ENCODE results near the gene SLC25A2.
A peak's percentile ranks its signal among the peaks of the same experiment; 100 is the strongest.
"Not testable (repeated sequence)": the region's sequence is repeated elsewhere in the genome, so short reads cannot be mapped to it uniquely, and the experiment has no call there.

Gene SLC25A2

DNA sequence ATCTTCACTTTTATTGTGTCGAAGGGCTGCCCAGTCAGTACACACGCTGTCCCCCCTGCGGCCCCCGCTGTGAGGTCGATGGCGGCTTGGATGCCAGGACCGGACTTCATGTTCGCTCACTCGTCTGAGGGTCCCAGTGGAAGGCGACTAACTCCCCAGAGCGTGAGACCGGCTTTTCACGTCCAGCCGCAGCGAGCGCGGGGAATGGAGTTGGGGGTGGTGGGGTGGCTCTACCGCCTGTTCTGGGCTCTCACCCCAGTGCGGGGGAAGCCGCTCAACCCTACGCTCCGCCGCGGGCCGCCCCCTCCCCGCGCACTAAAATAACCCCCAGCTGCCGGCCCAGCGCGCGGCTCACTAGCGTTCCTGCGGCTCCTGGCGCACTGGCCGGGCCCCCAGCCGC, at the start of gene SLC25A2:
TSS of gene SLC25A2 (minus strand) at position 294 of the 400 bp plus-strand sequence. CDS start at position 110, 184 bp downstream.
- Mint-ChIP-seq H3K36me3 (ENCODE audit: low read depth) (peaks cover 36% of the 10 kb centered on the region), H3K4me1 (ENCODE audit: low read depth) (no peaks in the 10 kb centered on the region), H3K27ac (no peak within 1 kb of the TSS), H3K9me3 (peaks cover 43% of the 10 kb centered on the region), H3K27me3 (no peaks in the 10 kb centered on the region), H3K4me3 (no peak within 1 kb of the TSS)

DNA sequence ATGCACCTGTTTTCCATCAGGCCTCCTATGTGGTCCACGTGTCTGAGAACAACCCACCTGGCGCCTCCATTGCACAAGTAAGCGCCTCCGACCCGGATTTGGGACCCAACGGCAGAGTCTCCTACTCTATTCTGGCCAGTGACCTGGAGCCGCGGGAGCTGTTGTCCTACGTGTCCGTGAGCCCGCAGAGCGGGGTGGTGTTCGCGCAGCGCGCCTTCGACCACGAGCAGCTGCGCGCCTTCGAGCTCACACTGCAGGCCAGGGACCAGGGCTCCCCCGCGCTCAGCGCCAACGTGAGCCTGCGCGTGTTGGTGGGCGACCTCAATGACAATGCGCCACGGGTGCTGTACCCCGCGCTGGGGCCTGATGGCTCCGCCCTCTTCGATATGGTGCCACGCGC, 47.7 kb upstream of the SLC25A2 start:
- H3K9me3 Mint-ChIP-seq: peaks cover 30% of the 10 kb centered on the region
- no peaks in the 10 kb centered on the region for H3K4me1 Mint-ChIP-seq (ENCODE audit: low read depth)
- H3K4me3 Mint-ChIP-seq: no peak overlapping the region
- H3K36me3 Mint-ChIP-seq (ENCODE audit: low read depth): peaks cover 20% of the 10 kb centered on the region
- peaks cover 80% of the 10 kb centered on the region for H3K27me3 Mint-ChIP-seq
- no peak overlapping the region for H3K27ac Mint-ChIP-seq

- Mint-ChIP-seq H3K36me3 (ENCODE audit: low read depth) (peaks cover 23% of the 10 kb centered on the region), H3K4me1 (ENCODE audit: low read depth) (no peaks in the 10 kb centered on the region), H3K27ac (no peak within 1 kb of the TSS), H3K4me3 (no peak within 1 kb of the TSS), H3K9me3 (peaks cover 29% of the 10 kb centered on the region), H3K27me3 (peaks cover 77% of the 10 kb centered on the region)
Measured at GRCh38 chr5:141349917-141350619, 46.2 kb upstream of the SLC25A2 start, which contains the start of gene PCDHGB1. Gene PCDHGB1, plus strand, starts transcription at chr5:141350099. Its CDS starts 162 bp downstream, at chr5:141350261.

DNA sequence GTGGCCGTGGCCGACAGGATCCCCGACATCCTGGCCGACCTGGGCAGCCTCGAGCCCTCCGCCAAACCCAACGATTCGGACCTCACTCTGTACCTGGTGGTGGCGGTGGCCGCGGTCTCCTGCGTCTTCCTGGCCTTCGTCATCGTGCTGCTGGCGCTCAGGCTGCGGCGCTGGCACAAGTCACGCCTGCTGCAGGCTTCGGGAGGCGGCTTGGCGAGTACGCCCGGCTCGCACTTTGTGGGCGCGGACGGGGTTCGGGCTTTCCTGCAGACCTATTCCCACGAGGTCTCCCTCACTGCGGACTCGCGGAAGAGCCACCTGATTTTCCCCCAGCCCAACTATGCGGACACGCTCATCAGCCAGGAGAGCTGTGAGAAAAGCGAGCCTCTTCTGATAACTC, 42.2 kb upstream of the SLC25A2 start:
- H3K27me3 Mint-ChIP-seq: peaks cover 84% of the 10 kb centered on the region
- H3K27ac Mint-ChIP-seq; H3K4me3 Mint-ChIP-seq; H3K4me1 Mint-ChIP-seq (ENCODE audit: low read depth): not testable (repeated sequence)
- H3K36me3 Mint-ChIP-seq (ENCODE audit: low read depth): peaks cover 21% of the 10 kb centered on the region
- peaks cover 38% of the 10 kb centered on the region for H3K9me3 Mint-ChIP-seq

- Mint-ChIP-seq H3K9me3 (peaks cover 35% of the 10 kb centered on the region), H3K27me3 (peaks cover 81% of the 10 kb centered on the region), H3K27ac (no peak overlapping the region), H3K36me3 (ENCODE audit: low read depth) (peaks cover 20% of the 10 kb centered on the region), H3K4me3 (no peak overlapping the region), H3K4me1 (ENCODE audit: low read depth) (no peaks in the 10 kb centered on the region)
Measured at GRCh38 chr5:141345327-141345726, 41.5 kb upstream of the SLC25A2 start.

GRCh38 chr5:141343953-141344463, 40.2 kb upstream of the SLC25A2 start:
- H3K27me3 Mint-ChIP-seq: peaks cover 81% of the 10 kb centered on the region
- H3K27ac Mint-ChIP-seq: no peak overlapping the region
- H3K36me3 Mint-ChIP-seq (ENCODE audit: low read depth): peaks cover 22% of the 10 kb centered on the region
- H3K4me3 Mint-ChIP-seq: peak overlapping the region; percentile 39
- H3K9me3 Mint-ChIP-seq: peaks cover 38% of the 10 kb centered on the region
- H3K4me1 Mint-ChIP-seq (ENCODE audit: low read depth): no peaks in the 10 kb centered on the region

DNA sequence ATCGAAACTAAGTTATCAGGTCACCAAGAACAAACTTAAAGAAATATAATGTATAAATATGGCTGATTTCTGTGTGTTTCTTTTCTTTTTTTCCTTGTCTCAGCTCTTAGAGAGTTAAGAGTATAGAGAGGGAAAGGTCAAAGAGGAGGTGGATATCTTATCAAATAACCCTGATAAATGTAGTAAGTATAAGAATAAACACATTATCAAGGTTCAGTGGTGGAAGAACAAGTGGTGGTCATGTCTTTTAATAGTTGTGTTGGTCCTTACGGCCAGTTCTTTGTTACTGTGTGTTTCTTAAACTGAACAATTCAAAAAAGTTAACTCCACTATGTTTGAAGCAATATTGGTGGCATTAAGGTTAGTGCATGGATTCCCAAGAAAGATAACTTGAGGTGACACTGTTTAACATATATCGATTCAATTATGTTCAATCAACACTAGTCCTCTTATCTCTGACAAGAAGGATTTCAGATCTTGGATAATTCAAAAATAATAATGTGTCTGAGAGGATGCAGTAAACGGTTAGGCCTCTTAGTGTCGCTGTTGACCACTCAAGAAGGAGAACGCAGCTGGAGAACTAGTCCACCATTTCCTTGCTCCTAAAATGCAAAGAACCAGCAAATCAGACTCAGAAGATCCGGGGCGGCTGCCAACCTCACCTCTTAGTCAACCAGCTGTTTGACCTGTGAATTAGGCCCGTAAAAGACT, 39.5 kb upstream of the SLC25A2 start, which contains the start of gene PCDHGA3:
TSS of gene PCDHGA3 (plus strand) at position 588 of the 711 bp plus-strand sequence. CDS start 205 bp downstream, outside the sequence.
- H3K36me3 Mint-ChIP-seq (ENCODE audit: low read depth): peaks cover 26% of the 10 kb centered on the region
- H3K27ac Mint-ChIP-seq: no peak within 1 kb of the TSS
- peaks cover 81% of the 10 kb centered on the region for H3K27me3 Mint-ChIP-seq
- no peaks in the 10 kb centered on the region for H3K4me1 Mint-ChIP-seq (ENCODE audit: low read depth)
- peak within 1 kb of the TSS; percentile 39 for H3K4me3 Mint-ChIP-seq
- H3K9me3 Mint-ChIP-seq: peaks cover 34% of the 10 kb centered on the region

- no peak overlapping the region for H3K4me3 Mint-ChIP-seq
- H3K36me3 Mint-ChIP-seq (ENCODE audit: low read depth): peaks cover 32% of the 10 kb centered on the region
- no peak overlapping the region for H3K27ac Mint-ChIP-seq
- H3K27me3 Mint-ChIP-seq: peaks cover 83% of the 10 kb centered on the region
- peaks cover 40% of the 10 kb centered on the region for H3K9me3 Mint-ChIP-seq
- no peaks in the 10 kb centered on the region for H3K4me1 Mint-ChIP-seq (ENCODE audit: low read depth)
Measured at GRCh38 chr5:141342773-141343172, 38.9 kb upstream of the SLC25A2 start.

DNA sequence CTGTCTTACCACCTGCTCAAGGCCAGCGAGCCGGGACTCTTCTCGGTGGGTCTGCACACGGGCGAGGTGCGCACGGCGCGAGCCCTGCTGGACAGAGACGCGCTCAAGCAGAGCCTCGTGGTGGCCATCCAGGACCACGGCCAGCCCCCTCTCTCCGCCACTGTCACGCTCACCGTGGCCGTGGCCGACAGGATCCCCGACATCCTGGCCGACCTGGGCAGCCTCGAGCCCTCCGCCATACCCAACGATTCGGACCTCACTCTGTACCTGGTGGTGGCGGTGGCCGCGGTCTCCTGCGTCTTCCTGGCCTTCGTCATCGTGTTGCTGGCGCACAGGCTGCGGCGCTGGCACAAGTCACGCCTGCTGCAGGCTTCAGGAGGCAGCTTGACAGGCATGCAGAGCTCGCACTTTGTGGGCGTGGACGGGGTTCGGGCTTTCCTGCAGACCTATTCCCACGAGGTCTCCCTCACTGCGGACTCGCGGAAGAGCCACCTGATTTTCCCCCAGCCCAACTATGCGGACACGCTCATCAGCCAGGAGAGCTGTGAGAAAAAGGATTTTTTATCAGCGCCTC, 37.0 kb upstream of the SLC25A2 start:
- peaks cover 39% of the 10 kb centered on the region for H3K9me3 Mint-ChIP-seq
- H3K36me3 Mint-ChIP-seq (ENCODE audit: low read depth): peaks cover 31% of the 10 kb centered on the region
- H3K4me3 Mint-ChIP-seq; H3K27ac Mint-ChIP-seq; H3K4me1 Mint-ChIP-seq (ENCODE audit: low read depth): not testable (repeated sequence)
- peaks cover 87% of the 10 kb centered on the region for H3K27me3 Mint-ChIP-seq

GRCh38 chr5:141338538-141339306, 34.9 kb upstream of the SLC25A2 start, which contains the start of gene PCDHGA2:
Gene PCDHGA2, plus strand, starts transcription at chr5:141338760.
- peaks cover 94% of the 10 kb centered on the region for H3K27me3 Mint-ChIP-seq
- H3K36me3 Mint-ChIP-seq (ENCODE audit: low read depth): peaks cover 28% of the 10 kb centered on the region
- H3K4me3 Mint-ChIP-seq: no peak within 1 kb of the TSS
- no peak within 1 kb of the TSS for H3K27ac Mint-ChIP-seq
- H3K9me3 Mint-ChIP-seq: peaks cover 42% of the 10 kb centered on the region
- H3K4me1 Mint-ChIP-seq (ENCODE audit: low read depth): no peaks in the 10 kb centered on the region

DNA sequence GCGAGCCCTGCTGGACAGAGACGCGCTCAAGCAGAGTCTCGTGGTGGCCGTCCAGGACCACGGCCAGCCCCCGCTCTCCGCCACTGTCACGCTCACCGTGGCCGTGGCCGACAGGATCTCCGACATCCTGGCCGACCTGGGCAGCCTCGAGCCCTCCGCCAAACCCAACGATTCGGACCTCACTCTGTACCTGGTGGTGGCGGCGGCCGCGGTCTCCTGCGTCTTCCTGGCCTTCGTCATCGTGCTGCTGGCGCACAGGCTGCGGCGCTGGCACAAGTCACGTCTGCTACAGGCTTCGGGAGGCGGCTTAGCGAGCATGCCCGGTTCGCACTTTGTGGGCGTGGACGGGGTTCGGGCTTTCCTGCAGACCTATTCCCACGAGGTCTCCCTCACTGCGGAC, 28.7 kb upstream of the SLC25A2 start:
- Mint-ChIP-seq H3K27me3 (peaks cover 89% of the 10 kb centered on the region), H3K9me3 (peaks cover 33% of the 10 kb centered on the region), H3K36me3 (ENCODE audit: low read depth) (peaks cover 27% of the 10 kb centered on the region)
- not testable (repeated sequence) for H3K27ac Mint-ChIP-seq; H3K4me1 Mint-ChIP-seq (ENCODE audit: low read depth); H3K4me3 Mint-ChIP-seq

GRCh38 chr5:141330299-141331080, 26.6 kb upstream of the SLC25A2 start, which contains the start of gene PCDHGA1:
Gene PCDHGA1, plus strand, starts transcription at chr5:141330514.
- peaks cover 81% of the 10 kb centered on the region for H3K27me3 Mint-ChIP-seq
- H3K36me3 Mint-ChIP-seq (ENCODE audit: low read depth): peaks cover 36% of the 10 kb centered on the region
- H3K4me1 Mint-ChIP-seq (ENCODE audit: low read depth): peaks cover 6% of the 10 kb centered on the region
- no peak within 1 kb of the TSS for H3K4me3 Mint-ChIP-seq
- H3K9me3 Mint-ChIP-seq: peaks cover 34% of the 10 kb centered on the region
- H3K27ac Mint-ChIP-seq: no peak within 1 kb of the TSS

DNA sequence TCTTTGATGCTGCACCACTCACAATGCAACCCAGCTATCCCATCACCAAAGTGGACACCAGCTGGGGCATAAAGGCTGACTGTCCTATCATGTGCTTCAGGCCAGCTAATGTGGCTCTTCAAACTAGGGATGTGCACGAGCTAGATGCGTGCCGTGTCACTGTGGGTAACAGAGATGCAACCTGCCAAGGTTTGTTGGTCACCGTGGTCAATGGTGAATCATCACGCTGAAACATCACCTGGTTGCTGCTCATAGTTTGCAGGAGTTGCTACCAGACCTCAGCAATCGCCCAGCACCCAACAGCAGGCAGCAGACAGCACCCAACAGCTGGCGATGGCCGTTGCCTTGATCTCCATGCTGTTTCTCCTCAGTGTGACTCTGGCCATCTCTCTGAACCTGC, 24.4 kb upstream of the SLC25A2 start:
- H3K4me1 Mint-ChIP-seq (ENCODE audit: low read depth): peaks cover 6% of the 10 kb centered on the region
- peaks cover 32% of the 10 kb centered on the region for H3K36me3 Mint-ChIP-seq (ENCODE audit: low read depth)
- no peak overlapping the region for H3K27ac Mint-ChIP-seq
- peaks cover 59% of the 10 kb centered on the region for H3K27me3 Mint-ChIP-seq
- peaks cover 23% of the 10 kb centered on the region for H3K9me3 Mint-ChIP-seq
- no peak overlapping the region for H3K4me3 Mint-ChIP-seq

All from stimulated activated naive CD8-positive, alpha-beta T cell treated with anti-CD3 and anti-CD28 coated beads, Interleukin-15, Interleukin-2, amounts not matched to agents 100 ng/mL and 50 ng/mL, for 24 hours (primary cell).